HG02623 (cell line): Measurements from ENCODE around the gene PPM1B.
"Not testable (repeated sequence)": the region's sequence is repeated elsewhere in the genome, so short reads cannot be mapped to it uniquely, and the experiment has no call there.

ENCODE experiments used
- ATAC-seq: cut with Tn5 transposase; IDR thresholded peaks from one replicate; pipeline ENCODE4 v1.9.1; 2021; ENCODE audit warnings: moderate library complexity; ENCODE audit not compliant: unreplicated experiment

PPM1B gene

GRCh38 chr2:44246840-44247369 lies 78.2 kb downstream of the PPM1B start:
- ATAC-seq: no peak

- no peak for ATAC-seq
Measured at GRCh38 chr2:44247924-44248323, 79.2 kb downstream of the PPM1B start.

GRCh38 chr2:44249269-44249668 lies 80.6 kb downstream of the PPM1B start:
- not testable (repeated sequence) for ATAC-seq

- ATAC-seq: no peak
Measured at GRCh38 chr2:44250376-44250775, 81.7 kb downstream of the PPM1B start.

DNA sequence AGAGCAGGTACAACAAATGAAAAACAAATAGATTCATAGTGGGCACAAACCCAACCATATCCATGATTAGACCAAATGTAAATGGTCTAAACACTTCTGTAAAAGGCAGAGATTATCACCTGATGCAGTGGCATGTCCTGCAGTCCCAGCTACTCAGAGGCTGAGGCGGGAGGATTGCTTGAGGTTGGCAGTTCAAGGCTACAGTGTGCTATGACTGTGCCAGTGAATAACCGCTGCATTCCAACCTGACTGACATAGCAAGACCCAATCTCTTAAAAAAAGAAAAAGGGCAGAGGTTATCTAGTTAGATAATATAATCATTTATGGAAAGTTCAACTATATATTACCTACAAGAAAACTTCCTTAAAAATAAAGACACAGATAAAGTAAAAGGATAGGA lies 85.3 kb downstream of the PPM1B start:
- ATAC-seq: no peak

GRCh38 chr2:44255704-44256103 lies 87.0 kb downstream of the PPM1B start:
- not testable (repeated sequence) for ATAC-seq

- ATAC-seq: not testable (repeated sequence)
Measured at GRCh38 chr2:44257802-44258201, 89.1 kb downstream of the PPM1B start.

- ATAC-seq: no peak
Measured at GRCh38 chr2:44267269-44267795, 98.7 kb downstream of the PPM1B start.

DNA sequence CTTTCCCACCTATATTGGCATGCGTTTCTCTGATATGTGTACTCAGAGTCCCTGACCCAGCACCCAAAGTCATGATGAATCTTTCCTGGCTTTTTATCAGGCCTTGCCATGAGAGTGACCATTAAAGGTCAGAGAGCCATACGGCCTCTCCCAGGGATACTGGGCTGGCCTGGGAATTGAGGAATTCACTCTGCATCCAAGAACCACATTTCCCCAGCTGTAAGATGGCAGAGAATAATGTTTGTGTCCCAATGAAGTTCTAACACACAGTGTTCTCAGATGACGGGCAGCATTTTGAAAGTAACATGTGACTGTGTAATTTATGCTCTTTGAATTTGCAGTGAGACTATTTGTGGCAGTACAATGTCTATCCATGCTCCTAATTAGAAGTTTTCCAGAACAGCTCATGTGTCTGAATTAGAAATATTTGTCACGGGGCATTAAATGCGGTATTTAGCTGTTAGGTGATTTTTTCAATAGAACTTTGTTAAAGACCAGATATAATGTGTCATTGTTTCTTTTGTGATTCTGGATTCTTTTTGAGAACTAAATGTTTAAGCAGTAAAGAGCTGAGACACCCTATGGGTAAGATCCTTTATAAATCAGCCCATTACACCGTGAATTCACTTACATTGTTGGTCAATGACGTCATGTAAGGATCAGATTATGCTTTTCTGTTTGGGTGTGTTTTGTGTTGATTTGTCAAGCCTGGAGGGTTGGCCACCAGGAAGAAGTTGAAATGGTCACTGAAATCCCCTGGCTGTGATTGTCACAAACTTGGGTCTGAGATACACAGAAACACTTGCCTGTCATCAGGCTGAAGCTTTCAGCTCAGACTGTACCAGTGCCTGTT lies 99.3 kb downstream of the PPM1B start:
- no peak for ATAC-seq

DNA sequence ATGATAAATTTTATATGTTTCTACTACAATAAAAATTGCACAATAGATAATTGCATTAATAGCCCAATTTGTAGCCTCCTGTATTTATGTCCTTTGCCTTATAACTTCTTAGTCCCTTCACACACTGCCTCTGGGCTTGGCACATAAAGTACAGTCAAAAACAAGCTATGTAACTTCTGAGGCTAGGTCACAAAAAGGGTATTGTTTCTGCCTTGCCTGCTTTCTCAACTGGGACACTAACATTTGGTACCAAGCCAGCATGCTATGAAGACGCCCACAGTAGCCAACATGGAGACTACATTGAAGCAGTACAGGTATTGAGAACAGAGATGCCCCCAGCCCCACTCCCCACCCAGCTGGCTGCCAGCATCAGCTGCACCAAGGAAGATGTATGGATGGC lies 101.2 kb downstream of the PPM1B start:
- ATAC-seq: no peak

GRCh38 chr2:44271296-44271695 lies 102.6 kb downstream of the PPM1B start:
- no peak for ATAC-seq

- ATAC-seq: no peak
Measured at GRCh38 chr2:44273076-44273475, 104.4 kb downstream of the PPM1B start.

GRCh38 chr2:44273596-44273995 lies 104.9 kb downstream of the PPM1B start:
- no peak for ATAC-seq

DNA sequence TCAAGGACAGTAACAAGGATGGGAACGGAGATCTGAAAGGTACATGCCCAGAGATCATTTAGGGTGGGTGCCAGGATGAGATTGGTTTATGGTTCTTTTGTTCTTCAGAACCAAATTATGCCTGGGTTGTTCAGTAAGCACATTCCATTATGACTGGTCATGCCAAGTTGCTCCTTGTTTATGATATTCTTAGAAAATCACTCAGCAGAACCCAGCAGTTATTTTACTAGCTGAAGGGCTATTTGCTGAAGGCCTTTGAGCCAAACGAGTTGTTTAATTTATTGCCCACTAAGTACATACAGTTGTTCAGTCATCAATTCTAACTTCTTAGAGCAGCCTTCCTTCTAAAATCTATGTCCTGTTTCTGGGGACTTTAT lies 107.2 kb downstream of the PPM1B start:
- no peak for ATAC-seq

DNA sequence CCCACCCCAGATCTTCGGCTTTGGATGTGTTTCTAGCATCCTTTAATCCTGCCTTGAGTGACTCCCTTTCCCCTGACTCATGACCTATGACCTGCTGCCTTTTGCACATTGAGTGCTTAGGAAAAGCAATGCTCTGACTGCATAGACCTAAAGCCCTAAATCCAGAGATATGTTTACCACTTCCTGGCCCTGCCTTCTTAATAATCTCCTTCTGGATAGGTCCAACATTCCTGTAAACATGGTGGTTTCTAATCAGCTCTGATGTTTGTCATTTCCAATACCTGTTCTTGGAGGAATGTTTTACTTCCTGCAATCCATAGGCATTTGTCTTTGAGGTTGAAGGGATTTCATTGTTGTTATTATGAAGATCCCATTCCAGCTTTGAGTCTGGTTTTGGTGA lies 108.9 kb downstream of the PPM1B start:
- ATAC-seq: no peak

- ATAC-seq: no peak
Measured at GRCh38 chr2:44280869-44281268, 112.2 kb downstream of the PPM1B start.
